NOMO-1 (cell line): ENCODE data around the gene TMEFF1.

Experiments
- DNase-seq, 2 experiments: peaks; one replicate each; lab custom pipeline; 2025; ENCODE audit not compliant: unreplicated experiment in 2 of 2; lab: John Stamatoyannopoulos, UW

Gene TMEFF1

DNA sequence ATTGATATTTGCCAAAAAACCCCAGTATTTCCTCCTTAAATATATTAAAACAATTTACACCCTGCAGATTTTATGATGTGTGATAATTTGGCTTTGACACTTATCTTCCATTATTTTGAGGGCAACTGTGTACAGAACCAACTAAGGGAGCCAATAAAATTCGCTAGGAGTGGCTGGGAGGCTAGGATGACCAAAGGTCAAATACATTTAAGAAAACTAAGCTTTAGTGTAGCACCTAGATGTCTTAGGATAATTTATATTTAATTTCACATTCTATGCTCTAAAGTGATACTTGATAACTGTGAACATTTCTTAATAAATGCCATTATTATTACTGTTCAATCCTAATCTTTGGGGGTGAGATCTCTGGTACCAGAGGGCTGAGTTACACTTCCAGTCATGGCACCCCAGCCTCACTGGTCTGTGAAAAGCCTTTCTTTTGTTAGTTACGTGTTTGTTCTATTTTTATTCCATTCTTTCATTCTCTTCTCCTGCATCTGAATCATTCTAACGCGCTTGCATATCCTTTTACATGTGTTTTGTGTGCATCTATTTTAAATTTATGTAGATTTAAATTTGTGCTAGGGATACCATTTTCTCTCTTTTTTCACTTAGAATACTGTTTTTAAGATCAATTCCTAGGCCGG, 26.9 kb upstream of the TMEFF1 start:
- DNase-seq = no peak

DNA sequence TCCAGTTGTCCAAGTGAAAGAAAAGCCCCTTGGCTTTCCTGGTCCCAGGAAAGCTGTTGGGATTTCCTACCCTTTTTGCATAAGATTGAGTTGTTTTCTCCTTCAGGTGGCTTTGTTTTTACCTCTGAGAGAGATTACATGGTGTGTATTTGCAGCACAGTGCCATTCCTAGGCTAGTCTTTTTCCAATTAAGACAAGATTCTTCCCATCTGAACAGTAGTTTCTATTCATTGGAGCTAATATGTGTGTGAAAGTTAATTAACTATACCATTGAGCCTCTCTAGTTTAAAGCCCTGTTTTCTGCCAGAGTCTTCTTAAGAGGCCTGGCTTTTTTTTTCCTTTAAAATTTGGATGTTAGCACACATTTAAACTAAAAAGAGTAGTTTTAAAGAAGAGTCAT, 25.9 kb upstream of the TMEFF1 start:
- no peak for DNase-seq

DNA sequence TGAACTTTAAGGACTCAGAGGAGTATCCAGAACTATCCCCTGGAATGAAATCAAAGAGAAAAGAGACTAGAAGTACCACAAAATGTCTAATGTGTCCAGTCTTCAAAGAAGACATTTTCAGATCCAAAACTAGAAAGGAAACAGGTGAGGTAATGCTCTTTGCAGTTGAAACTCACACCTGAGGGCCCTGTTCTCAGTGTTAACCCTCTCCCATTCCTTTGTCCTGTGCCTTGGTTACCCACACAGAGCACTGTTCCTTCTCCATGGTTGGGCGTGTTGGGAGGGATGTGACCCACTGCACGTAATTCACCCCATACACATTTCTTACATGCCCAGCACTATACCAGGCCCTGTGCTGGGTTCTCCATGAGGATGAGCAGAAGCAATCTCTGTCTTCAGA, 24.7 kb upstream of the TMEFF1 start:
- no peak for DNase-seq

DNA sequence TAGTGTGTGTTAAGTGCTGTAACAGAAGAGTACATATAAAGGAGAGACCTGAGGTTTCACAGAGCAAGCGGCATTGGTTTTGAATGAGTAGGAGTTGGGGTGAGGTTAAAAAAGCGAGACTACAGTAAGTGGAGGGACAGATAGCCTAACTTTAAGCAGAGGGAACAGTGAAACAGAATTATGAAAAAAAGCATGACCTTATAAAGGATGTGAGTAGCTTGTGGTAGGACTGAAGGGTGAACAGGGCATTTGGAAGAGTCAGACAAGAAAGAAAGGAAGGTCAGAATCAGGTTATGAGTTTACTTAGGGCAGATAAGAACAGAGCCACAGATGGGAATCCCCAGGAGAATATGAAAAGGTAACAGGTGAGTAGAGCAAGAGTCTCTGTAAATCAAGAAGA, 23.5 kb upstream of the TMEFF1 start:
- no peak for DNase-seq

DNA sequence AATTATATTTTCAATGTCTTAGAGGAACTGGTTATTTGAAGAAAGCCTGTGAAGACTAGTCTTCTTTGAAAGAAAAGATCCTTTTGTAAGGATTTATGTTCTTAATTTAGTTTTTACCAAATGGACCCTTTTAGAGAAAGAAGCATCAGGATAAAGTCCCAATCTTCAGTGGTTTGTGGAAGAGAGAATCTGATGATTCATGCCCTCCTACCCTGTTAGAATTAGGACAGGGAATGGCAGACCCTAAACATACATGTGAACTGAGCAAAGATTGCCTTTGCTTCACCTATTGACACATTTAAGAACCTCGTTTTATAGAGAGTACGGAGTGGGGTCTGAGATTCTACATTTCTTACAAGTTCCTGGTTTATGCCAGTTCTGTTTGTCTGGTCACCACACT, 20.1 kb upstream of the TMEFF1 start:
- no peak for DNase-seq

DNA sequence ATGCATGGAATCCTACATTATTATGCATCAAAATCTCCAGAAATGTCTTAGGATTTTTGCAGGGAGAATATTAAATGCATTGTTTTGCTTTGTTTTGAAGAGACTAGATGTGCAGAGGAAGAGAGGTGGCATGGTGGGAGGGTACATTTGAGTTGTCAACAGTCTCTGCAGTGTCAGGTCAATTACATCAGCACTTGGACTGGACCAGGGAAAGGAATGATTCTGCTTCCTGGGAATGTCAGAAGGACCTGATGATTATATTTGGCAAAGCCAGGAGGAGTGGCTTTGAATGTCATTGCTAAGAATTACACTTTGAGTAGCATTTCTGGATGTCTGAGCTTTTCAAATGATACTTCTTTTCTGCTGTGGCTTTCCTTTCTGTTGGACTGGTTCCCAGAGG, 17.5 kb upstream of the TMEFF1 start:
- DNase-seq = no peak

DNA sequence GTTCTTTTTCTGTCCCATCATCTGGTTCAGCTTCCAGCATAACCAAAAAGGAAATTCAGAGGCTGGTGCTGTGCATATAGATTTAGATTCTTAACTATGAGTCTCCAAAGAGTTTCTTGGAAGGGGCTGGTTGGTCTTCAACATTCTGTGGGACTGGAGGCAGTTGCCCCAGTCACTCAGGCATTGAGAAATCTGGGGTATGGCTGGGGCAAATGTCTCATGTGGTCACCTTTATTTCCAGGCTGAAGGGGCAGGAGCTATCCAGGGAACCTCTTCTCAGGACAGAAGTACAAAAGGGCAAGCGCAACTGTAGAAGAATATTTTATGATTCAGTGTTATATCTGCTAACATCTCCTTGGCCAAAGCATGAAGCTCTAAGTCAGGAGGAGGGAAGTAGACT, 15.4 kb upstream of the TMEFF1 start:
- no peak for DNase-seq

DNA sequence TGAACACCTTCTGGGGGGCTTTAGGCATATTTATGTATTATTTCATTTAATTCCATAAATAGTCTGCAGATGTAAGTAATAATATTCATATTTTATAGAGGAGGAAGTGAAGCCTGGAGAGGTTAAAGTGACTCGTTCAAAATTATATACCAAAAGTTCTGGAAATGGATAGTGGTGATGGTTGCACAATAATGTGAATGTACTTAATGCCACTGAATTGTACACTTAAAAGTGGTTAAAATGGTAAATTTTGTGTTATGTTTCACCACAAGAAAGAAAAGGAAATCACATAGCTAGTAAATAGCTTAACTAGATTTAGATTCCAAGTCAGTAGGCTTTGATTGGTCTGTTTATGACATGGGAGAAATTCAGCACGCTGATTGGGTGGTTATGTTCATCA, 13.0 kb upstream of the TMEFF1 start:
- no peak for DNase-seq

DNA sequence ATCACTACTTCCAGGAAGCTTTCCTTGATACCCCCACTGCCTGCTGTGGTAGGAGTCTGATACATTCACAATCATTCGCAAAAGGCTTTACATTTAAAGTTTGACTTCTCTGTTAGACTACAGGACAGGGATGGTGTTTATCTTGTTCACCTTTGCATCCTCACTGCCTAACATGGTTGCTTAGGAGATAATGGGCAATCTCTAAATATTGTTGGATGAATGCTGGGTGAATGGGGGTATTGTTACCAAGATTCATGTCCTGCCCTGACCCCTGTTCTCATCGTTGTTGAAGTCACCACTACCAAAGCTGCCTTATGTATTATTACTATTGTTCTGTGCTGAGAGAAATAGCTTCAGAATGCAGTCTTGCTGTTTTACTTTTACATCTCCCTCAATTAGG, 7.7 kb upstream of the TMEFF1 start:
- no peak for DNase-seq

DNA sequence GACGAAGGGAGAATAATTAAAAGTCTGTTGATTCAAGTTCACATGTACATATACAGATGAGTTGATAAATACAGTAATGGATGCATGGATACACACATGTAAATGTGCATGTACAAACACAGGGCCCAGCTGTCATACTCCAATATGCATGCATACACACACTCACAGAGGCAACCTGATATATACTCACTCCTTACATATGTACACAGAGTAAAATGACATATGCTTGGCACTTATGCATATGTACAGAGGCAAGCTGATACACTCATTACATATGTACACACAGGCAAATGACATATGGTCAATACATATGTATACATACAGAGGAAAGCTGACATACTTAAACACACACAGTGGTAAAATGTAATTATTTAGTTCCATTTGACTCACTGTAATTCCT, 7.2 kb upstream of the TMEFF1 start:
- DNase-seq = no peak

DNA sequence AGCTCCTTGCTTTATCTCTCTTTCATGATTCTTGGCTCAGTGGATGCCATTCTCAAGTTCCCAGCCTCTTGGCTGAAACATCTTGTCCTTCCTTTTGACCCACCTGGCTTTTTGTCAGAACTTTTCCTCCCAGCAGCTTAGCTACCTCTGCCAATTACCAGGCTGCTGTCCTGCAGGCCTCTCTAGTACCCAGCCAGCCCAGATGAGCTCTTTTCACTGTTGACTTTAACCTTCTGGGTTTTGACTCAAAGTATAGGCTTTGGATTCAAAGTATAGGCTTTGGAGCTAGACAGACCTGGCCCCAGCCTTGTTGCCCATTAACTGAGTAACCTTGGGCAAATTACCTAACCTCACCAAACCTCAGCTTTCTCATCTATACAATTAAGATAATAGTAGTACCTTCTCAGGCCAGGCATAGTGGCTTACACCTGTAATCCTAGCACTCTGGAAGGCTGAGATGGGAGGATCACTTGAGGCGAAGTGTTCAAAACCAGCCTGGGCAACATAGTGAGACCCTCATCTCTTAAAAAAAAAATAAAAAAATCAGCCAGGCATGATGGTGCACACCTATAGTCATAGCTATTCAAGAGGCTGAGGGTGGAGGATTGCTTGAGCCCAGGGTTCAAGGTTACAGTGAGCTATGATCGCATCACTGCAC, 6.6 kb upstream of the TMEFF1 start:
- DNase-seq = no peak

DNA sequence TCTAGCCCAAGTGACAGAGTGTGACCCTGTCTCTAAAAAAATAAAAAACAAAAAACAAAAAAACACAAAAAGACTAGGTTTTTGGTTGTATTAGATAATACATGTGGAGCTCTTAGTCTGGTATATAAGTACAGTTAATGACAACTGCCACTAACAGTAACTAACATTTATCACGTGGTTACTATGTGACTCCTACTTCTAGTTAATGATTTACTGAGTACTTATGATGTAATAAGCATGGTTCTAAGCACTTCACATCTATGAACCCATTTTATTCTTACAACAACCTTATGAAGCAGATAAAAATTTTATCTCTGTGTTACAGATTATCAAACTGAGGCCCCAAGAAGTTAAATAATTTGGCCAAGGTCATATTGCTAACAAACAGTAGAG, 6.1 kb upstream of the TMEFF1 start:
- DNase-seq = no peak

DNA sequence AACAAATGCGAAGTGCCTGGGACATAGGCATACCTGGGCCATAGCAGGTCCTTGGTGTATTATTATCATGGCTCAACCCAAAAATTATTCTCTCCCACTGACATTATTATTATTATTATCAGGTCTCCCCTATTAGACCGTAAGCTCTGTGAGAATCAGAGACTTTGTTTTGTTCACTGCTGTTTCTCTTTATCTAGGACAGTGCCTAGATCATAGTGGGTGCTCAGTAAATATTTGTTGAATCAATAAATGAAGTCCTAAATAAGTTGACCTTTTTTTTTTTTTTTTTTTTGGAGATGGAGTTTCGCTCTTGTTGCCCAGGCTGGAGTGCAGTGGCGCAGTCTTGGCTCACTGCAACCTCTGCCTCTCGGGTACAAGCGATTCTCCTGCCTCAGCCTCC, 4.9 kb upstream of the TMEFF1 start:
- DNase-seq = no peak

DNA sequence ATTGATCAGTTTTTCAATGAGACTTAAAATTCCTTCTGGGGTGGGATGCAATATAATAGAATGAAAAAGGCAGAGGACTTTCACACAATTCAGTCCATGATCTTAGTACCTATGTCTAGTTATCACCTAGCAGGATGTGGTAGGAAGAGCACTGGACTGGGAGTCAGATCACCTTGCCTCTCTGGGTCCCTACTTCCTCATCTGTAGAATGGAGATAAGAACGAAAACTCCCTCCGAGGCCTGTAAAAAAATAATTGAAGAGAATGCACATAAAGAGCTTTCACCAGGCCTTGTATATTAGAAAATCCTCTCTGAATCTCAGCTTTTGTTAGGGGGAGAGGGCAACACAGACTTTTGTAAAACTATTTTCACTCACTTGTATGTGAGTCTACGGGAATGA, 681 bp upstream of the TMEFF1 start:
- no peak for DNase-seq

DNA sequence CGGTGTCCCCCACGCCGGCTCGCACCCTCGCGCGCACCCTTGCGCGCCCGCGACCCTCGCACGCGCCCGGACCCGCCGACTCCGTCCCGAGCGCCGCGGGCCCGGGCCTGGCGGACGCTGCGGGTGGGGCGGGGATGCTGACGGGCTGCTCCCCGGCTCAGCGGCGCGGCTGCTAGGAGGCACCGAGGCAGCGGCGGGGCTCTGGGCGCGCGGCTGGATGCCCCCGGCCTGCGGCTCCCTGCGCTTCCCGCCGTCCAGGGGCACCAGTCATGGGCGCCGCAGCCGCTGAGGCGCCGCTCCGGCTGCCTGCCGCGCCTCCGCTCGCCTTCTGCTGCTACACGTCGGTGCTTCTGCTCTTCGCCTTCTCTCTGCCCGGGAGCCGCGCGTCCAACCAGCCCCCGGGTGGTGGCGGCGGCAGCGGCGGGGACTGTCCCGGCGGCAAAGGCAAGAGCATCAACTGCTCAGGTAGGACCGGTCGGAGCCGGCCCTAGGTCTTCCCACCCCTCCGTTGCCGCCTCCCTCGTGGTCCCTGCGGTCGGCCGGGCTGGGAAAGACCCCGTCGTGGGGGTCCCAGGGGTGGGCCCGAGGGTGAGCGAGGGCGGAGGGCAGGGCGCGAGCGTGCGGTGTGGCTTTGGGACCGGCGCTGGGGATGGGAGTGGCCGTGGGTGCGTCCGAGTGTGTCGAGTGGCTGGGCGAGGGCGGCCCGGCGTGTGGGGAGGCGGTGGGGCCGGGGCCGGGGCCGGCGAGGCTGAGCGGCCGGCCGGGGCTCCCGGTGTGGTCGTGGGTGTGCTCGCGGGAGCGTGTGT, 530 bp downstream of the TMEFF1 start:
- DNase-seq = peak; percentile 38

DNA sequence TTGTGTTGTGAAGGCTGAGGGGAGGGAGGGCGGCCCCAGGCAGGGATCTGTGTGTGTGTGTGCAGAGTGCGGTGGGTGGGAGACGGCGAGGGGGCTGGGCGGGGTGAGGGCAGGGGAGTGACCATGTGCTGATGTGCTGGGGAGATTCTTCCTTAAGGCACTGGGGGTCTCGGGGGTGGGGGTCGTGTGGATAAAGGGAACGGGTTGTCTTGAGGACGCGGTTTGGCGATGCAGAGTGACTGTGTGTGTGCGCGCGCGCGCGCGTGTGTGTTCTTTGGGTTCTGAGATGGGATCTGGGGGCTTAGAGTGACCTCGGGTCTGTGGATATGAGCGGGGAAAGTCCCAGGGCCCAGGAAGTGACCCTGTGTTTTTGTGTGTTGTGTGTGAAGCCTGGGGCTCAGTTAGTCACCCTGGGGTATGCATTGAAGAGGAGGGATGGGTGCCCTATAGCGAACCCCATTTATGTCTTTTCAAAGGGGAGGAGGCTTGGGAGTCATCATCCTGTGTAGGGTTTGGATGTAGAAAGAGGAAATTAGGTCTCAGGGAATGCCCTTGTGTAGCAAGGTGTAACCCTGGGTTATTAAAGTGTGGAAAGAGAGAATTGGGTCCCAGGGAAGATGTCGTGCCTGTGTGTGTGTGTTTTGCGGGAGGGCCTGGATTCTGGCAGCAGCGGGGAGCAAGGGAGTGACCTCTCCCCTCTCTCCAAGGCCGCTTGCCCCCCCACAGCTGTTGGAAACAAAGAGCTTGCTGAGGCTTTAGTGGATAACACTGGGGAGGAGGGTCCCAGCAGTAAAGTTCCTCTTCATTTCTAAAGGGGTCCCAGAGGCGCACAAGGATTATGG, 1.4 kb downstream of the TMEFF1 start:
- DNase-seq = no peak

DNA sequence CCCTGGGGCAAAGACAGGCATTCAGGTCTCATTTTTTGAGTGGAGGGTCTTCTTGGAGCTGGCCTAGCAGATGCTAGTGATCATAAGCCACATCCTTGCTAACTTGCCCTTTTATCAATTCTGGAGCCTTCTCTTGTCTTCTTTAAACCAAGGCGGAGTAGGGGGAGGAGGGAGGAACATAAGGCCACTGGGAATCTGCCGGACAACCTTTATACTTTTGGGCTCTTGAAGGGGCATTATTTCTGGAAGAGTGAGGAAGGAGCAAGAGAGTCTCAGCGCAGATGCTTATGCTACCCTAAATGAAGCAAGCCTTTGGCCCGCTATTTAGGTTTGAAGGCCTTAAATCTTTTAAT, 2.0 kb downstream of the TMEFF1 start:
- DNase-seq = no peak

DNA sequence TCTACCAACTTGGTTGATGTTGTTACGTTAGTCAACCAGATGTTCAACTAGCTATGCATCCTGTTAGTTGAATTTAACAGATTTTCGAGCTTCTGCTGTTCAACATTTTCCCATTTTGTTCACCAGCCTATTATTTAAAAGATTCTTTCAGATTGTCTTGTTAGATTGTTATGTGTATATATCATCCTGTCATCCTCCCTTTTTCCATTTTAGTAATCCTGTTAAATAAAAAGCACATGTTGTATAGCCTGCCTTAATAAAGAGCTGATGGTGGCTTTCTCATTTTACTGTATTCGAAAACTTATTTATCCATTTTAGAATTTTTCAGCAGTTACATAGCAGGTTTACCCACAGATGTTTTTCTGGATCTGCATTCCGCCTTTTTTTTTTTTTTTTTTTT, 4.3 kb downstream of the TMEFF1 start:
- no peak for DNase-seq

DNA sequence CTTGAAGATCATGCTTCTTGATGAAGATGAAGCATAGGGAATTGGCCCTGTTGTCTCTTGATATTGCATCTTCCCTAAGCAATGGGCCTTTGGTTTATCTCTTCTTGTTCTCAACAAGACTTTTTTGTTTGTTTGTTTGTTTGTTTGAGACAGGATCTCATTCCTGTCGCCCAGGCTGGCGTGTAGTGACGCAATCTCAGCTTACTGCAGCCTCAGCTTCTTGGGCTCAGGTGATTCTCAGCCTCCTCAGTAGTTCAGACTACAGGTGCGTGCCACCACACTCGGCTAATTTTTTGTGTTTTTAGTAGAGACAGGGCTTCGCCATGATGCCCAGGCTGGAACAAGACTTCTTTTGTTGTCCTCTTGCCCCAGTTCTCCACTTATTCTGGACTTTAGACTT, 5.2 kb downstream of the TMEFF1 start:
- DNase-seq = no peak

DNA sequence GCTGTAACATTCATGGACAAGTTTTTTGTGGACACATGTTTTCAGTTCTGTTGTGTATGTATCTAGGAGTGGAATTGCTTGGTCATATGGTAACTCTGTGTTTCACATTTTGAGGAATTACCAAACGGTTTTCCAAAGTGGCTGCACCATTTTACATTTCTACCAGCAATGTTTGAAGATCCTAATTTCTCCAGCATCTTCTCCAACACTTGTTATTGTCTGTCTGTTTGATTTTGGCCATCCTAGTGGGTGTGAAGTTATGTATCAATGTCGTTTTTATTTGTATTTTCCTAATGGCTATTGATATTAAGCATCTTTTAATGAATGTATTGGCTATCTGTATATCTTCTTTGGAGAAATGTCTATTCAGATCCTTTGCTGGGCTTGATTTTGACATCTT, 6.9 kb downstream of the TMEFF1 start:
- no peak for DNase-seq

DNA sequence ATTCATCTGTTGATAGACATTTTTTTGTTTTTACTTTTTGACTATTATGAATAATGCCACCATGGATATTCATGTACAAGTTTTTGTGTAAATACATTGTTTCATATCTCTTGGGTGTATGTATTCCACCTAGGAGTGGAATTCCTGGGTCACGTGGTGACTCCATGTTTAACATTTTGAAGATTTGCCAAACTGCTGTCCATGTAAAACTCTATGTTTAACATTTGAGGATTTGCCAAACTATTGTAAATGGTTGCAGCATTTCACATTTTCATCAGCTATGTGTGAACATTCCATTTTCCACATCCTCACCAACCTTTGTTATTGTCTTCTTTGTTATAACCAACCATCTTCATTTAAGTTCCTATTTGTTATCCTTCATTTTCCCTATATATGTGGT, 12.2 kb downstream of the TMEFF1 start:
- no peak for DNase-seq
